ENCODE data around the gene DCLRE1C. TPM values are rescaled to one million over a fixed set of nuclear protein-coding genes. Genes with fewer than 3 reads are reported as not detected.

The DCLRE1C gene
- total and polyA plus RNA-seq, 2 experiments from 2014 or later, result 7.8 to 8.0 TPM

DNA sequence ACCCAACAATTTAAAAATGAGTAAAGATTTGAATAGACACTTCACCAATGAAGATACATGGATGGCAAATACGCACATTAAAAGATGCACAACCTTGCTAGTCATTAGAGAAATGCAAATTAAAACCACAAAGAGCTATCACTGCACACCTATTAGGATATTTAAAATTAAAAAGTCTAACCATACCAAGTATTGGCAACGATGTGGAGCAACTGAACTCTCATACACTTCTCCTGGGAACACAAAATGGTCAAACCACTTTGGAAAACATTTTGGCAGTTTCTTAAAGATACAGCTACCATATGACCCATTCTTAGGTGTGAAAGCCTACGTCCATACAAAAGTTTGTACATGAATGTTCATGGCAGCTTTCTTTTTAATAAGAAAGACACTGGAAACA is 36.1 kb downstream of the DCLRE1C start:
- H3K79me2 ChIP-seq, result no peaks in the 10 kb centered on the region
- no peak for DNase-seq (ENCODE audit: low spot score)
- peaks cover 3% of the 10 kb centered on the region for H3K36me3 ChIP-seq (replicated peaks; ENCODE audit: insufficient read depth, low read depth)
- TF ChIP-seq EZH2 (IDR thresholded peaks at IDR 0.05; ENCODE audit: borderline replicate concordance), result no peak
- TF ChIP-seq, protein P1, sequence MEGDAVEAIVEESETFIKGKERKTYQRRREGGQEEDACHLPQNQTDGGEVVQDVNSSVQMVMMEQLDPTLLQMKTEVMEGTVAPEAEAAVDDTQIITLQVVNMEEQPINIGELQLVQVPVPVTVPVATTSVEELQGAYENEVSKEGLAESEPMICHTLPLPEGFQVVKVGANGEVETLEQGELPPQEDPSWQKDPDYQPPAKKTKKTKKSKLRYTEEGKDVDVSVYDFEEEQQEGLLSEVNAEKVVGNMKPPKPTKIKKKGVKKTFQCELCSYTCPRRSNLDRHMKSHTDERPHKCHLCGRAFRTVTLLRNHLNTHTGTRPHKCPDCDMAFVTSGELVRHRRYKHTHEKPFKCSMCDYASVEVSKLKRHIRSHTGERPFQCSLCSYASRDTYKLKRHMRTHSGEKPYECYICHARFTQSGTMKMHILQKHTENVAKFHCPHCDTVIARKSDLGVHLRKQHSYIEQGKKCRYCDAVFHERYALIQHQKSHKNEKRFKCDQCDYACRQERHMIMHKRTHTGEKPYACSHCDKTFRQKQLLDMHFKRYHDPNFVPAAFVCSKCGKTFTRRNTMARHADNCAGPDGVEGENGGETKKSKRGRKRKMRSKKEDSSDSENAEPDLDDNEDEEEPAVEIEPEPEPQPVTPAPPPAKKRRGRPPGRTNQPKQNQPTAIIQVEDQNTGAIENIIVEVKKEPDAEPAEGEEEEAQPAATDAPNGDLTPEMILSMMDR (IDR thresholded peaks at IDR 0.05; ENCODE audit: poor library complexity), result no peak
- no peak for TF ChIP-seq EZH2phosphoT487 (IDR thresholded peaks at IDR 0.05; ENCODE audit: low read depth, severe bottlenecking, unreplicated experiment)
- no peaks in the 10 kb centered on the region for H3K4me1 ChIP-seq (ENCODE audit: insufficient read depth)
- H3K27me3 ChIP-seq, result no peaks in the 10 kb centered on the region
- H2AFZ ChIP-seq, result no peak overlapping the region
- no peak overlapping the region for H3K4me2 ChIP-seq
- H3K4me3 ChIP-seq, result no peak overlapping the region
- H3K27ac ChIP-seq, result no peak overlapping the region
- H3K9me2 ChIP-seq (replicated peaks; ENCODE audit: insufficient read depth), result no peaks in the 10 kb centered on the region
- H3K9me3 ChIP-seq (ENCODE audit: low read depth), result no peaks in the 10 kb centered on the region
- H4K20me1 ChIP-seq (ENCODE audit: insufficient read depth, poor library complexity, severe bottlenecking), result no peaks in the 10 kb centered on the region
- WGBS (ENCODE audit: low lambda C conversion rate, missing lambda C conversion rate), result 100% methylated on average over 3 of the region's 3 CpGs

DNA sequence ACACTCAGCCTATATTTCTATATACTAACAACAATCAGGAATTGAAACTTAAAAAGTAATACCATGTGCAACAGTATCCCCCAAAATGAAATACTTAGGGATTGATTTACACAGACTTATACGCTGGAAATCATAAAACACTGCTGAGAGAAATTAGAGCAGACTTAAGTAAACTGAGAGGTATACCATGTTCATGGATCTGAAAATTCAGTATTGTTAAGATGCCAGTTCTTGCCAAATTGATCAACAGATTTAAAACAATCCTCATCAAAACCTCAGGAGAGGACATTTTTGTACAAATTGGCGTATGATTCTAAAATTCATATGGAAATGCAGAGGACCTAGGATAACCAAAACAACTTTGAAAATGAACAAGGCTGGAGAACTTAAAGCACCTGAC is 37.3 kb downstream of the DCLRE1C start:
- WGBS (ENCODE audit: low lambda C conversion rate, missing lambda C conversion rate), result 98% methylated on average over 2 of the region's 2 CpGs
- Histone ChIP-seq H3K9me3 (ENCODE audit: low read depth) (no peaks in the 10 kb centered on the region), H3K36me3 (replicated peaks; ENCODE audit: insufficient read depth, low read depth) (no peaks in the 10 kb centered on the region), H3K4me3 (no peak overlapping the region), H3K4me2 (no peak overlapping the region), H3K4me1 (ENCODE audit: insufficient read depth) (no peaks in the 10 kb centered on the region), H4K20me1 (ENCODE audit: insufficient read depth, poor library complexity, severe bottlenecking) (no peaks in the 10 kb centered on the region), H3K27ac (no peak overlapping the region), H2AFZ (no peak overlapping the region), H3K79me2 (no peaks in the 10 kb centered on the region), H3K27me3 (no peaks in the 10 kb centered on the region), H3K9me2 (replicated peaks; ENCODE audit: insufficient read depth) (no peaks in the 10 kb centered on the region)
- DNase-seq (ENCODE audit: low spot score), result no peak
- TF ChIP-seq EZH2 (IDR thresholded peaks at IDR 0.05; ENCODE audit: borderline replicate concordance) (no peak), EZH2phosphoT487 (IDR thresholded peaks at IDR 0.05; ENCODE audit: low read depth, severe bottlenecking, unreplicated experiment) (no peak)
- TF ChIP-seq, protein P1 (IDR thresholded peaks at IDR 0.05; ENCODE audit: poor library complexity), result no peak

DNA sequence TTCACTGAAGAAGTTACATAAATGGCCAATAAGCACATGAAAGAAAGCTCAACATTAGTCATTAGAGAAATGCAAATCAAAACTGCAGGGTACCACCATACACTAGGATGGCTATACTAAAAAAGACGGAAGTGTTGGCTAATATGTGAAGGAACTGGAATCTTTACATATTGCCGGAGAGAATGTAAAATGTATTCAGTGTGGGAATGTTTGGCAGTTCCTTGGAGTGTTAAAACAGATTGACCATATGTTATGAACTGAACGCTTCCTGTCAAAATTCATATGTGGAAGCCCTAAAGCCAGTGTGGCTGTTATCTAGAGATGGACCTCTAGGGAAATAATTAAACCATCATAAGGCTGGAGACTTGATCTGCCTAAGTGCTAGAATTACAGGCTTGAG is 42.1 kb downstream of the DCLRE1C start:
- no peak for TF ChIP-seq EZH2phosphoT487 (IDR thresholded peaks at IDR 0.05; ENCODE audit: low read depth, severe bottlenecking, unreplicated experiment)
- no peak for TF ChIP-seq EZH2 (IDR thresholded peaks at IDR 0.05; ENCODE audit: borderline replicate concordance)
- TF ChIP-seq, protein P1 (IDR thresholded peaks at IDR 0.05; ENCODE audit: poor library complexity), result no peak
- Histone ChIP-seq H3K4me1 (ENCODE audit: insufficient read depth) (no peaks in the 10 kb centered on the region), H3K4me3 (no peak overlapping the region), H3K4me2 (no peak overlapping the region), H3K27ac (no peak overlapping the region), H2AFZ (no peak overlapping the region), H3K36me3 (replicated peaks; ENCODE audit: insufficient read depth, low read depth) (no peaks in the 10 kb centered on the region), H3K27me3 (no peaks in the 10 kb centered on the region), H3K9me2 (replicated peaks; ENCODE audit: insufficient read depth) (no peaks in the 10 kb centered on the region), H3K9me3 (ENCODE audit: low read depth) (no peaks in the 10 kb centered on the region), H3K79me2 (no peaks in the 10 kb centered on the region), H4K20me1 (ENCODE audit: insufficient read depth, poor library complexity, severe bottlenecking) (no peaks in the 10 kb centered on the region)
- DNase-seq (ENCODE audit: low spot score), result no peak
- 96% methylated on average over 3 of the region's 3 CpGs for WGBS (ENCODE audit: low lambda C conversion rate, missing lambda C conversion rate)

DNA sequence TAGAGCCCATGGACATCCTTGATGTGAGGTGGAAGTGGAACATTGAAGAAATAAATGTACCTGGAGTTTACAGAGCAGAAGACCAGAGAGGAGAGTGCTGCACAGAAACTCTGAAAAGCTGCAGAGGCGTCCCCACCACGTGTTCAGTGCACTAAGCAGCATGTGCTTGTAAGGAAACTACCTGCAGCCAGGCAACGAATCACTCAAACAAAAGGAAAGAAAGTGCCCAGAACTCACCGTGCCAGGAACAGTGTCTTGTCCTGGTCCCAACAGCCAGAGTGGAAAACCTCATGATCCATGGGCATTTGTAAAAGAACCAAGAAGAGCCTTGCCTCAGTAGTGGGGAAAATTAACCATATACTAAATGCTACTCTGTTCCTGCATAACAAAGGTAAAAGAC is 42.9 kb downstream of the DCLRE1C start:
- WGBS (ENCODE audit: low lambda C conversion rate, missing lambda C conversion rate), result 95% methylated on average over 4 of the region's 4 CpGs
- no peak for DNase-seq (ENCODE audit: low spot score)
- H3K9me3 ChIP-seq (ENCODE audit: low read depth), result no peaks in the 10 kb centered on the region
- H3K27ac ChIP-seq, result no peak overlapping the region
- no peaks in the 10 kb centered on the region for H3K27me3 ChIP-seq
- no peaks in the 10 kb centered on the region for H3K4me1 ChIP-seq (ENCODE audit: insufficient read depth)
- H2AFZ ChIP-seq, result no peak overlapping the region
- no peak overlapping the region for H3K4me2 ChIP-seq
- H3K36me3 ChIP-seq (replicated peaks; ENCODE audit: insufficient read depth, low read depth), result no peaks in the 10 kb centered on the region
- H4K20me1 ChIP-seq (ENCODE audit: insufficient read depth, poor library complexity, severe bottlenecking), result no peaks in the 10 kb centered on the region
- TF ChIP-seq, protein P1 (IDR thresholded peaks at IDR 0.05; ENCODE audit: poor library complexity), result no peak
- TF ChIP-seq EZH2phosphoT487 (IDR thresholded peaks at IDR 0.05; ENCODE audit: low read depth, severe bottlenecking, unreplicated experiment) (no peak), EZH2 (IDR thresholded peaks at IDR 0.05; ENCODE audit: borderline replicate concordance) (no peak)
- H3K4me3 ChIP-seq, result no peak overlapping the region
- no peaks in the 10 kb centered on the region for H3K79me2 ChIP-seq
- no peaks in the 10 kb centered on the region for H3K9me2 ChIP-seq (replicated peaks; ENCODE audit: insufficient read depth)
